IMR-90 (cell line): ENCODE data around the gene ATG5. TPM values are rescaled to one million over a fixed set of nuclear protein-coding genes. Genes with fewer than 3 reads are reported as not detected.

Experiments used
- ATAC-seq: fragments of 200-7000 bp; cut with Tn5 transposase; 2 replicates; pipeline ENCODE4 v1.9.1; 2020; ENCODE audit warnings: low read depth, mild to moderate bottlenecking, moderate library complexity
- BruUV-seq: library from RNA; stranded (reverse); fragments of 400-500 nt; replicated peaks from 2 replicates; lab custom pipeline; 2021; lab: Mats Ljungman, UMichigan
- CTCF ChIA-PET: fragments of 300-600 bp; formaldehyde crosslinking; extraction: SDS; loops from one replicate; lab custom pipeline; 2021; ENCODE audit warnings: antibody characterized with exemption; lab: Yijun Ruan, JAX
- POLR2A ChIA-PET: fragments of 300-600 bp; sonication (Branson Sonifier 250); formaldehyde crosslinking; loops from one replicate; lab custom pipeline; 2022; ENCODE audit warnings: antibody characterized with exemption; ENCODE audit not compliant: unreplicated experiment; lab: Charles Lee
- DNase-seq: peaks from one replicate; pipeline ENCODE4 v3.0.0; 2013
- H2AFZ ChIP-seq: replicated peaks from 2 replicates; pipeline ENCODE3; 2013; ENCODE audit warnings: low read length, mild to moderate bottlenecking; ENCODE audit not compliant: poor library complexity
- H2AK5ac ChIP-seq: 2 replicates; pipeline ENCODE4 v1.6.1; 2013; ENCODE audit warnings: low read depth, low read length, inconsistent platforms
- H2AK9ac ChIP-seq: replicated peaks from 2 replicates; pipeline ENCODE3; 2013; ENCODE audit warnings: mild to moderate bottlenecking, low read depth, low read length, moderate library complexity; ENCODE audit not compliant: poor library complexity
- H2BK120ac ChIP-seq: 2 replicates; pipeline ENCODE4 v1.6.1; 2013; ENCODE audit warnings: low read depth, low read length, inconsistent platforms
- H2BK15ac ChIP-seq: 3 replicates; pipeline ENCODE4 v1.6.1; 2013; ENCODE audit warnings: low read depth, low read length, inconsistent platforms
- H2BK20ac ChIP-seq: 2 replicates; pipeline ENCODE4 v1.6.1; 2013; ENCODE audit warnings: low read depth, mild to moderate bottlenecking, inconsistent platforms, low read length, moderate library complexity
- H2BK5ac ChIP-seq: 2 replicates; pipeline ENCODE4 v1.6.1; 2013; ENCODE audit warnings: mild to moderate bottlenecking, low read depth, low read length, inconsistent platforms; ENCODE audit not compliant: poor library complexity, severe bottlenecking
- H3K14ac ChIP-seq: replicated peaks from 2 replicates; pipeline ENCODE4 v1.6.1; 2013; ENCODE audit warnings: low read depth, low read length, inconsistent platforms
- H3K18ac ChIP-seq: 2 replicates; pipeline ENCODE4 v1.6.1; 2013; ENCODE audit warnings: low read depth, low read length, control low read depth
- H3K23ac ChIP-seq: 2 replicates; pipeline ENCODE4 v1.6.1; 2013; ENCODE audit warnings: low read depth, low read length, inconsistent platforms
- H3K27ac ChIP-seq: 2 replicates; pipeline ENCODE4 v1.5.1; 2013; ENCODE audit warnings: mild to moderate bottlenecking, control low read depth, low read length; ENCODE audit not compliant: insufficient read depth
- H3K27me3 ChIP-seq: 2 replicates; pipeline ENCODE4 v1.6.1; 2013; ENCODE audit warnings: low read length; ENCODE audit not compliant: control insufficient read depth, insufficient read depth
- H3K36me3 ChIP-seq: 2 replicates; pipeline ENCODE4 v1.6.1; 2013; ENCODE audit warnings: low read length, mixed read lengths; ENCODE audit not compliant: control insufficient read depth, insufficient read depth
- H3K4ac ChIP-seq: 2 replicates; pipeline ENCODE4 v1.6.1; 2013; ENCODE audit warnings: low read depth, low read length, inconsistent platforms
- H3K4me1 ChIP-seq: 2 replicates; pipeline ENCODE4 v1.6.1; 2013; ENCODE audit warnings: low read length, mixed read lengths; ENCODE audit not compliant: control insufficient read depth, insufficient read depth
- H3K4me2 ChIP-seq: 2 replicates; pipeline ENCODE4 v1.6.1; 2013; ENCODE audit warnings: low read depth, mild to moderate bottlenecking, control low read depth, low read length, moderate library complexity
- H3K4me3 ChIP-seq: 2 replicates; pipeline ENCODE4 v1.5.1; 2013; ENCODE audit warnings: low read depth, mild to moderate bottlenecking, control low read depth, low read length, moderate library complexity; ENCODE audit not compliant: insufficient read depth
- H3K56ac ChIP-seq: 2 replicates; pipeline ENCODE4 v1.6.1; 2013; ENCODE audit warnings: low read length, inconsistent platforms; ENCODE audit not compliant: insufficient read depth; ENCODE audit errors: extremely low read depth
- H3K79me1 ChIP-seq, 2 experiments: 2 replicates each; pipeline ENCODE4 v1.6.1; 2013; ENCODE audit warnings: low read length in 2 of 2, inconsistent platforms in 1 of 2, low read depth in 1 of 2
- H3K9ac ChIP-seq: 2 replicates; pipeline ENCODE4 v1.6.1; 2013; ENCODE audit warnings: low read depth, low read length, control low read depth
- H3K9me1 ChIP-seq: 2 replicates; pipeline ENCODE4 v1.6.1; 2013; ENCODE audit warnings: low read length, inconsistent platforms; ENCODE audit not compliant: insufficient read depth
- H3K9me3 ChIP-seq: 2 replicates; pipeline ENCODE4 v1.6.1; 2013; ENCODE audit warnings: low read length; ENCODE audit not compliant: control insufficient read depth, insufficient read depth
- H4K20me1 ChIP-seq: 2 replicates; pipeline ENCODE4 v1.6.1; 2013; ENCODE audit warnings: low read length, inconsistent platforms; ENCODE audit not compliant: insufficient read depth
- H4K5ac ChIP-seq: 2 replicates; pipeline ENCODE4 v1.6.1; 2013; ENCODE audit warnings: mild to moderate bottlenecking, low read depth, low read length, control low read depth
- H4K8ac ChIP-seq, 2 experiments: 2 replicates each; pipeline ENCODE4 v1.6.1; 2013; ENCODE audit warnings: low read depth in 2 of 2, low read length in 2 of 2, control low read depth in 1 of 2, inconsistent platforms in 1 of 2
- H4K91ac ChIP-seq: 2 replicates; pipeline ENCODE4 v1.6.1; 2013; ENCODE audit warnings: low read depth, low read length, inconsistent platforms; ENCODE audit not compliant: insufficient read depth
- CEBPB ChIP-seq: IDR thresholded peaks from 2 replicates; pipeline ENCODE4 v1.6.1; 2012; ENCODE audit warnings: low read depth, low read length, improper control_type of control experiment
- CHD1 ChIP-seq: IDR thresholded peaks from 2 replicates; pipeline ENCODE4 v1.6.1; 2012; ENCODE audit warnings: low read depth, low read length, improper control_type of control experiment
- MAFK ChIP-seq: IDR thresholded peaks from 2 replicates; pipeline ENCODE4 v1.6.1; 2012; ENCODE audit warnings: low read depth, low read length, improper control_type of control experiment
- MAZ ChIP-seq: IDR thresholded peaks from 2 replicates; pipeline ENCODE4 v1.6.1; 2012; ENCODE audit warnings: low read depth, mild to moderate bottlenecking, low read length, improper control_type of control experiment, moderate library complexity, borderline replicate concordance
- NFE2L2 ChIP-seq: fragments of 150-350 bp; IDR thresholded peaks from 2 replicates; pipeline ENCODE4 v1.6.1; 2016; ENCODE audit warnings: low read depth, mild to moderate bottlenecking, low read length
- POLR2A ChIP-seq: IDR thresholded peaks from 2 replicates; pipeline ENCODE4 v1.6.1; 2012; ENCODE audit warnings: mild to moderate bottlenecking, low read depth, low read length
- RCOR1 ChIP-seq: IDR thresholded peaks from 2 replicates; pipeline ENCODE4 v1.6.1; 2012; ENCODE audit warnings: mild to moderate bottlenecking, low read length, improper control_type of control experiment; ENCODE audit not compliant: insufficient replicate concordance
- WGBS, 2 experiments: methylation state at CpG; one replicate each; pipeline versions ENCODE4 v1.1.5 to v1.1.7; 2013; ENCODE audit warnings: missing lambda C conversion rate in 2 of 2; ENCODE audit not compliant: insufficient read length in 1 of 2; ENCODE audit errors: extremely low coverage in 2 of 2; 5-methylcytosine and 5-hydroxymethylcytosine counted together
- dilution Hi-C: fragments of 300-500 bp; cut with HindIII; formaldehyde crosslinking; loops from one replicate; pipeline ENCODE4 v1.14.3; 2018; ENCODE audit warnings: low sequenced_read_pairs; ENCODE audit not compliant: unreplicated experiment
- in situ Hi-C: fragments of 300-500 bp; cut with MboI; formaldehyde crosslinking; loops from 3 replicates; pipeline ENCODE4 v1.14.3; 2019; ENCODE audit warnings: low sequenced_read_pairs, inconsistent platforms, mixed read lengths
- intact Hi-C: fragments of 100-400 bp; cut with micrococcal nuclease; formaldehyde crosslinking; loops from 2 replicates; pipeline ENCODE4 v1.10.0; 2022
- polyA plus RNA-seq, 3 experiments: library from polyadenylated mRNA; depleted of rRNA; stranded (reverse); fragments of >200 nt; gene quantifications; 2 replicates each; pipeline ENCODE4 v1.2.3, GENCODE V29; 2012; ENCODE audit warnings: low replicate concordance in 1 of 3
- total RNA-seq: library from RNA; depleted of rRNA; stranded (reverse); fragments of >200 nt; gene quantifications from 2 replicates; pipeline ENCODE4 v1.2.3, GENCODE V29; 2012

Gene ATG5
- total and polyA plus RNA-seq, 2 of the 4 experiments (the other 2 are of a cell fraction), result 13.5 to 28.0 TPM

DNA sequence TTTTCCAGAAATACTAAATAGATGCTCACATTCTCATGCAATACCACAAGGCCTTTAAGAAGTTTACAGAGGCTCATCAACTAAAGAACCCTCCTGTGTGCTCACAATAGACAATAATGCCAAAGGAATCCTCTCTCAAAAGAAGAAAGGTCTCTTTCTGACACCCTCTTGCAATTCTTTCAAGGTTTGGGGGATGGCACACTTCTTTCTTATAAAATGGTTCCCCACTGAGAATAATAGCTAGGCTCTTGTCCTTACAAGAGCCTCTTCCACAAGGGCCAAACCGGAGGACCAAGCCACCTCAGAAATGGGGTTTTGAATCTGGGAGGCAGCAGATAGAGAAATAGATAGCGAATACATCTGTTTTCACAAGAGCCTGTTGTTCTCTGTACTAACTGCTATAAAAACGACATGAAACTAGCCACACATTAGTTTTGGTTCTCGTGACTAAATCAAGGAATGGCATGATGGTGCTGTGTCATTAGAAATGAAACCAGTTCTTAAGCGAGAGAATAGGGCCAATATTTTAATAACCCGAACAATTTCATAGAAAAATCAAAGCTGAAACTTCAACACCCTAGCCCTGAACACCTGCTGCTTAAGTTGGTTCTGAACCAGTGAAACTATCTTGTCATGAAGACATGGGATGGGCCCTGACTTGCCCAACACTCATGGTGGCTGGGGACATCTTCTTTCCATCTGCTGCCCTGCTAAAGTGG lies 158.3 kb downstream of the ATG5 start:
- in situ Hi-C loops, result no loop called here
- H4K8ac ChIP-seq, result no peak overlapping the region
- H2BK120ac ChIP-seq, result no peak overlapping the region
- H3K23ac ChIP-seq, result no peak overlapping the region
- H2BK20ac ChIP-seq, result no peak overlapping the region
- peaks cover 15% of the 10 kb centered on the region for H3K4me1 ChIP-seq
- no peak overlapping the region for H3K27ac ChIP-seq
- no peaks in the 10 kb centered on the region for H3K36me3 ChIP-seq
- no peak for TF ChIP-seq MAZ
- TF ChIP-seq CHD1, result no peak
- no peak for TF ChIP-seq CEBPB
- TF ChIP-seq NFE2L2, result no peak
- TF ChIP-seq POLR2A, result no peak
- no peak for TF ChIP-seq RCOR1
- no peak for TF ChIP-seq MAFK
- H2BK5ac ChIP-seq, result no peak overlapping the region
- no peak overlapping the region for H3K9ac ChIP-seq
- no peak overlapping the region for H3K18ac ChIP-seq
- no peak for DNase-seq
- H4K91ac ChIP-seq, result no peak overlapping the region
- H3K4me2 ChIP-seq, result no peak overlapping the region
- H2AK9ac ChIP-seq, result no peak overlapping the region
- H3K9me1 ChIP-seq, result peaks cover 16% of the 10 kb centered on the region
- H2BK15ac ChIP-seq, result no peak overlapping the region
- dilution Hi-C loops, result no loop called here
- no CpG with 5 or more reads among the region's 6 CpGs for WGBS, 2 experiments
- H4K5ac ChIP-seq, result no peak overlapping the region
- no peaks in the 10 kb centered on the region for H3K27me3 ChIP-seq
- ChIA-PET CTCF (no interaction called here), POLR2A (no interaction called here)
- BruUV-seq, result no TSS peak
- H3K79me1 ChIP-seq, result no peaks in the 10 kb centered on the region
- no peak for ATAC-seq
- intact Hi-C loops, result no loop called here
- no peaks in the 10 kb centered on the region for H4K20me1 ChIP-seq
- H2AK5ac ChIP-seq, result no peak overlapping the region
- H3K4ac ChIP-seq, result no peak overlapping the region
- no peak overlapping the region for H3K4me3 ChIP-seq
- no peak overlapping the region for H3K56ac ChIP-seq
- no peak overlapping the region for H2AFZ ChIP-seq
- no peaks in the 10 kb centered on the region for H3K9me3 ChIP-seq
- H3K14ac ChIP-seq, result no peak overlapping the region
